Neutrophil (primary cell): Measurements from ENCODE around the gene PRRC1.

Experiments
- H3K27ac ChIP-seq: fragments of 200-600 bp; sonication (generic); 2 replicates; pipeline ENCODE4 v1.5.1; 2016; ENCODE audit warnings: mild to moderate bottlenecking, moderate library complexity
- H3K27me3 ChIP-seq: fragments of 200-600 bp; sonication (generic); 2 replicates; pipeline ENCODE4 v1.6.0; 2016; ENCODE audit warnings: mild to moderate bottlenecking
- H3K36me3 ChIP-seq: fragments of 200-600 bp; sonication (generic); 2 replicates; pipeline ENCODE4 v1.5.1; 2017
- H3K4me1 ChIP-seq, 2 experiments: fragments of 200-600 bp in 1 of 2; sonication (generic) in 1 of 2; 1 replicate in 1 of 2; 2 replicates in 1 of 2; pipeline versions ENCODE4 v1.5.1 to v1.6.1; 2013 to 2016; ENCODE audit warnings: low read depth in 1 of 2, low read length in 1 of 2, mild to moderate bottlenecking in 1 of 2, moderate library complexity in 1 of 2; ENCODE audit not compliant: control insufficient read depth in 1 of 2, insufficient read depth in 1 of 2
- H3K4me3 ChIP-seq, 2 experiments: fragments of 200-600 bp in 1 of 2; sonication (generic) in 1 of 2; 1 replicate in 1 of 2; 2 replicates in 1 of 2; pipeline ENCODE4 v1.5.1; 2013 to 2016; ENCODE audit warnings: low read depth in 1 of 2, low read length in 1 of 2, mild to moderate bottlenecking in 1 of 2, moderate library complexity in 1 of 2
- H3K9me3 ChIP-seq: fragments of 200-600 bp; sonication (generic); 2 replicates; pipeline ENCODE4 v1.5.1; 2016
- TF ChIP-seq, protein P1 (sequence below): fragments of 200-600 bp; sonication (generic); IDR thresholded peaks from 2 replicates; pipeline ENCODE4 v1.5.1; 2016; ENCODE audit warnings: antibody characterized with exemption

The PRRC1 gene

DNA sequence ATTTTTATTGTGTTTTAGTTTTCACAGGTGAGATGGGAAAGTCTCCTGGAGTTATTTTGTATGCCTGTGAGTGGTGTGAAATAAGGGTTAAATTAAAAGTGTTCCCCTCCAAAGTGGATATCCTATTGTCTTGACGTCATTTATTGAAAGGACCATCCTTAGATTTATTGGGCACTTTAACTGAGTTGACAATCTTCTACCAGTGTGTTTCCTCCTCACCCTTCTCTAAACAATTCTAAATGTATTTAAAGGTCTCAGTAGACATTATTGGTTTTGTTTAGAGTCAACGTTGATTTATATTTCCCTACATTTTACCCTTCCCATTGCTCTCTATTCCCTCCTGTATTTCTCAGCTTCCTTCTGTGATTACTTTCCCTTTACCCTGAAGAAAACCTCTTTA lies 40.8 kb downstream of the PRRC1 start:
- Histone ChIP-seq H3K4me1 (peaks cover 10 to 12% of the 10 kb centered on the region in 2 experiments), H3K27me3 (no peaks in the 10 kb centered on the region), H3K27ac (no peak overlapping the region), H3K36me3 (peaks cover 14% of the 10 kb centered on the region), H3K4me3 (no peak overlapping the region), H3K9me3 (no peaks in the 10 kb centered on the region)
- TF ChIP-seq, protein P1, sequence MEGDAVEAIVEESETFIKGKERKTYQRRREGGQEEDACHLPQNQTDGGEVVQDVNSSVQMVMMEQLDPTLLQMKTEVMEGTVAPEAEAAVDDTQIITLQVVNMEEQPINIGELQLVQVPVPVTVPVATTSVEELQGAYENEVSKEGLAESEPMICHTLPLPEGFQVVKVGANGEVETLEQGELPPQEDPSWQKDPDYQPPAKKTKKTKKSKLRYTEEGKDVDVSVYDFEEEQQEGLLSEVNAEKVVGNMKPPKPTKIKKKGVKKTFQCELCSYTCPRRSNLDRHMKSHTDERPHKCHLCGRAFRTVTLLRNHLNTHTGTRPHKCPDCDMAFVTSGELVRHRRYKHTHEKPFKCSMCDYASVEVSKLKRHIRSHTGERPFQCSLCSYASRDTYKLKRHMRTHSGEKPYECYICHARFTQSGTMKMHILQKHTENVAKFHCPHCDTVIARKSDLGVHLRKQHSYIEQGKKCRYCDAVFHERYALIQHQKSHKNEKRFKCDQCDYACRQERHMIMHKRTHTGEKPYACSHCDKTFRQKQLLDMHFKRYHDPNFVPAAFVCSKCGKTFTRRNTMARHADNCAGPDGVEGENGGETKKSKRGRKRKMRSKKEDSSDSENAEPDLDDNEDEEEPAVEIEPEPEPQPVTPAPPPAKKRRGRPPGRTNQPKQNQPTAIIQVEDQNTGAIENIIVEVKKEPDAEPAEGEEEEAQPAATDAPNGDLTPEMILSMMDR: no peak

DNA sequence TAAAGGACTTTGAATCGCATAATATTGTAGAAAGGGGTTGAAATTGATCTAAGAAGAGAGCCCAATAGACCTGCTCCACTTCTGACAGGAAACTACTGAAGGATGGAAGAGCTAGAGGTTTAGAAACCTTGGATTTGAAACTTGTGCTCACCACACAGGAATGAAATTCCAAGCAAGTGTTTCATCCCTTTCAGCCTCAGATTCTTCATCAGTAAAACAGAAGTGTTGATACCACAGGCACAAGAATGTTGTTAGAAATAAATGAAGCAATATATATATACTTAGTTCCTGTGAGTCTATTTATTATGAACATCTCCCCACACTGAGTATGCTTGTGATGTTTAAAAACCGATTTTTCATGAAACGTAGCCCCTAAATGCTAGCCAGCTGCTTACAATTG lies 43.8 kb downstream of the PRRC1 start:
- Histone ChIP-seq H3K9me3 (no peaks in the 10 kb centered on the region), H3K4me1 (peaks cover 17 to 23% of the 10 kb centered on the region in 2 experiments), H3K27me3 (no peaks in the 10 kb centered on the region), H3K4me3 (no peak overlapping the region), H3K27ac (no peak overlapping the region), H3K36me3 (no peaks in the 10 kb centered on the region)
- TF ChIP-seq, protein P1: no peak

DNA sequence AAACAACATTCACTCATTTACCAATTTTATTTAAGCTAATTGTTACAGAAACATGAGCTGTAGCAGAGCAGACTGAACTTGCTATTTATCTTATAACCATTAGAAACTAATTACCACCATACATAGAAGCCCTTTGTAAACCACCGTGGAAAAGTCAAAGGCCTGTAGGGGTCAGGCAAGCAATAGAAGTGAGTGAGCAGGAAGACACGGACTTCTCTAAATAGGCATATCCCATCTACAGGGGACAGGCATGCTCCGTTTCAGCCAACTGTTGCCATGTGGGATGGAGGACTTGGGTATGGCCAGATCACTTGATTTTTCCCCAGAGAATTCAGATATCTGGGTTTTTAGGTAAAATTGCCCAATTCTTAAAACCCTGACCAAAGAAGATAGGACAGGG lies 44.8 kb downstream of the PRRC1 start:
- peaks cover 27 to 33% of the 10 kb centered on the region in 2 experiments for H3K4me1 ChIP-seq
- H3K36me3 ChIP-seq: no peaks in the 10 kb centered on the region
- H3K27me3 ChIP-seq: no peaks in the 10 kb centered on the region
- TF ChIP-seq, protein P1: no peak
- H3K4me3 ChIP-seq: no peak overlapping the region
- no peak overlapping the region for H3K27ac ChIP-seq
- H3K9me3 ChIP-seq: no peaks in the 10 kb centered on the region

DNA sequence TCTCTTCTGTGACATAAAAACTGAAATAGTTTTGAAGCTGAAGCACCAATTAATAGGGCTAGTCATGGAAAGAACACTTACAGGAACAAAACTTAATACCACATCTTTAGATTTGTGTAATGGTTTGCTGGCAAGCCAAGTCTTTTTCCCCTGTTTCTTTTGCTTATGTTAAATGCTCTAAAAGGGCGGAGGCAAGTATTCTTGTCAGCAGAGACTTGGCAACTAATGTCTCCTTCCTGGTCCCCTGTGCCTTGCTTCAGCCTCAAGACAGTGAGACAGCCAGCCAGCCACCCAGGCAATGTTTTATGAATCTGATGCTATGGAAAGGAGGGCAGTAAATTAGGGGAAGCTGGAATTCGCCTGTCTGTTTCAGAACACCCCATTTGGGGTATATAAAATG lies 45.7 kb downstream of the PRRC1 start:
- Histone ChIP-seq H3K36me3 (no peaks in the 10 kb centered on the region), H3K27me3 (no peaks in the 10 kb centered on the region), H3K4me1 (peaks cover 36 to 42% of the 10 kb centered on the region in 2 experiments)

DNA sequence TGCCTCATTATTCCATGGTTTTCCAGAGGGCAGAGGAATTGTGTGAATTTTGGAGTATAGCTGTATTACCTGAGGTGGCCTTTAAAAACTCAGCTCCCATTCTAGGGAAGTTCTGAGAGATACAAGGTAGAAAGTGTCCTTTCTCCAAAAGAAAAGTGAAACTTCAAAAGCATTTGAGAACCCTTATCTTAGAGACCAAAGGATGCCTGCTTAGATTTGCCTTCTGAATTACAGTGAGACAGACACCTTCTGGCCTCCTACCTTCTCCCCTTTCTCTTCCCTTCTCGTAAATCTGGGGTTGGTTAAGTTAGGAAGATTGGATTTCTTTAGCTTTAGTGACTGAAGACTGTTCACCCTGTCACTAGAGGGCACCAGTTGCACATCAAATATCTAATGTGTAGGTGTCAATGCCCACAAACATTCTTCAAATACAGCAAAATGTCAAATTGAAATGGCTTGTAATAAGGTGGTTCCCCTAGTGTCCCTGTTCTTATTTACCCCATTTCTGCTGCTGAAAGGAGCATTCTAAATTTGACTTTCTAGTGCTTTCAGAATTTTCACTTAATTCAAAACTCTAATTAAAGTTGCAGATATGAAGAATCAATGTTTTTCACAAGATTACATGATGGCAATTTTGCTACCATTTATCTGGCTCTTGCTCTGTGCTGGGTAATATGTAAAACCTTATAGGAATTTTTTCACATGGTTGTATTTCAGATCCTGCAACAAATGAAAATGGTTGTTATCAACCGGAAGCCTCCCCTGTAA lies 46.7 kb downstream of the PRRC1 start:
- Histone ChIP-seq H3K9me3 (no peaks in the 10 kb centered on the region), H3K27me3 (no peaks in the 10 kb centered on the region), H3K4me3 (no peak overlapping the region), H3K36me3 (no peaks in the 10 kb centered on the region), H3K4me1 (peaks cover 38 to 45% of the 10 kb centered on the region in 2 experiments), H3K27ac (no peak overlapping the region)
- TF ChIP-seq, protein P1: no peak

More for the DNA sequence above, 45.7 kb downstream of the PRRC1 start:
- no peaks in the 10 kb centered on the region for H3K9me3 ChIP-seq
- H3K27ac ChIP-seq: no peak overlapping the region
- H3K4me3 ChIP-seq: no peak overlapping the region
- TF ChIP-seq, protein P1: no peak
